HG03575 (cell line): ENCODE measurements around the gene PRKCQ.

Experiments used
- ATAC-seq: cut with Tn5 transposase; IDR thresholded peaks from one replicate; pipeline ENCODE4 v1.9.1; 2021; ENCODE audit not compliant: unreplicated experiment, insufficient number of reproducible peaks, low FRiP score; ENCODE audit errors: extremely low read depth

The PRKCQ gene

GRCh38 chr10:6579904-6580278 is at the start of gene PRKCQ:
Gene PRKCQ (minus strand): TSS chr10:6580276. CDS start chr10:6515135, 65,141 bp downstream.
- no peak for ATAC-seq

- ATAC-seq = no peak
Observed at GRCh38 chr10:6625428-6625827, 45.4 kb upstream of the PRKCQ start.

- ATAC-seq = no peak
Observed at GRCh38 chr10:6624392-6624791, 44.3 kb upstream of the PRKCQ start.

GRCh38 chr10:6622921-6623320 is 42.8 kb upstream of the PRKCQ start:
- no peak for ATAC-seq

- no peak for ATAC-seq
Observed at GRCh38 chr10:6621536-6621935, 41.5 kb upstream of the PRKCQ start.

GRCh38 chr10:6619660-6620059 is 39.6 kb upstream of the PRKCQ start:
- ATAC-seq = no peak

GRCh38 chr10:6618340-6618739 is 38.3 kb upstream of the PRKCQ start:
- ATAC-seq = no peak

GRCh38 chr10:6617309-6618076 is 37.4 kb upstream of the PRKCQ start:
- no peak for ATAC-seq

GRCh38 chr10:6615971-6616370 is 35.9 kb upstream of the PRKCQ start:
- ATAC-seq = no peak

GRCh38 chr10:6612371-6612770 is 32.3 kb upstream of the PRKCQ start:
- no peak for ATAC-seq

- no peak for ATAC-seq
Observed at GRCh38 chr10:6610647-6611046, 30.6 kb upstream of the PRKCQ start.

- ATAC-seq = no peak
Observed at GRCh38 chr10:6609625-6610024, 29.5 kb upstream of the PRKCQ start.

- ATAC-seq = no peak
Observed at GRCh38 chr10:6607778-6608177, 27.7 kb upstream of the PRKCQ start.

GRCh38 chr10:6607182-6607581 is 27.1 kb upstream of the PRKCQ start:
- ATAC-seq = no peak

GRCh38 chr10:6603142-6604125 is 23.4 kb upstream of the PRKCQ start:
- no peak for ATAC-seq

- ATAC-seq = no peak
Observed at GRCh38 chr10:6602700-6603084, 22.6 kb upstream of the PRKCQ start.

- ATAC-seq = no peak
Observed at GRCh38 chr10:6602026-6602699, 22.1 kb upstream of the PRKCQ start.

GRCh38 chr10:6601246-6601805 is 21.2 kb upstream of the PRKCQ start:
- no peak for ATAC-seq
